CD4-positive, alpha-beta T cell (primary cell): ENCODE measurements around the gene TAF3. TPM values are rescaled to one million over a fixed set of nuclear protein-coding genes. Genes with fewer than 3 reads are reported as not detected.

Source experiments
- ATAC-seq: fragments of 200-7000 bp; cut with Tn5 transposase; one replicate; pipeline ENCODE4 v1.10.0; 2022; ENCODE audit warnings: mild to moderate bottlenecking; ENCODE audit not compliant: poor library complexity
- CTCF ChIA-PET: fragments of 350-600 bp; sonication (Branson Sonifier 250); formaldehyde crosslinking; loops from one replicate; lab custom pipeline; 2021; ENCODE audit warnings: antibody characterized with exemption, inconsistent platforms; lab: Charles Lee
- POLR2A ChIA-PET: fragments of 350-600 bp; sonication (Branson Sonifier 250); formaldehyde crosslinking; loops from one replicate; lab custom pipeline; 2021; ENCODE audit warnings: antibody characterized with exemption, inconsistent platforms; lab: Charles Lee
- DNase-seq, 14 experiments: peaks; one replicate each; pipeline ENCODE4 v3.0.0-alpha.2; 2013 to 2020; ENCODE audit warnings: mixed read lengths in 2 of 14
- H3K27ac ChIP-seq, 2 donors: one replicate each; pipeline versions ENCODE4 v1.5.1 to v1.7.0; 2013; ENCODE audit warnings: low read length in 2 of 2, low read depth in 1 of 2, mild to moderate bottlenecking in 1 of 2
- H3K27me3 ChIP-seq, 2 experiments: 1 replicate in 1 of 2; 2 replicates in 1 of 2; pipeline versions ENCODE4 v1.6.1 to v1.7.0; 2013; ENCODE audit warnings: low read length in 2 of 2, control low read depth in 1 of 2, mild to moderate bottlenecking in 1 of 2, moderate library complexity in 1 of 2; ENCODE audit not compliant: insufficient read depth in 2 of 2, control insufficient read depth in 1 of 2
- H3K36me3 ChIP-seq: one replicate; pipeline ENCODE4 v1.6.1; 2013; ENCODE audit warnings: low read length, control low read depth; ENCODE audit not compliant: insufficient read depth
- H3K4me1 ChIP-seq: one replicate; pipeline ENCODE4 v1.6.1; 2013; ENCODE audit warnings: low read length, control low read depth; ENCODE audit not compliant: insufficient read depth
- H3K4me3 ChIP-seq: one replicate; pipeline ENCODE4 v1.5.1; 2013; ENCODE audit warnings: mild to moderate bottlenecking, low read length, moderate library complexity
- H3K9me3 ChIP-seq, 2 experiments: 1 replicate in 1 of 2; 2 replicates in 1 of 2; pipeline versions ENCODE4 v1.6.1 to v1.7.0; 2013; ENCODE audit warnings: low read length in 2 of 2, mild to moderate bottlenecking in 2 of 2, control low read depth in 1 of 2, moderate library complexity in 1 of 2; ENCODE audit not compliant: control insufficient read depth in 1 of 2, insufficient read depth in 1 of 2
- H3K27ac Mint-ChIP-seq: one replicate; pipeline ENCODE4 v1.8.0; 2020; ENCODE audit warnings: mixed read lengths
- H3K27me3 Mint-ChIP-seq: one replicate; pipeline ENCODE4 v1.8.0; 2021; ENCODE audit warnings: mixed read lengths
- H3K36me3 Mint-ChIP-seq: one replicate; pipeline ENCODE4 v1.8.0; 2021; ENCODE audit warnings: low read depth, mixed read lengths
- H3K4me1 Mint-ChIP-seq: one replicate; pipeline ENCODE4 v1.8.0; 2021; ENCODE audit warnings: low read depth, mixed read lengths
- H3K4me3 Mint-ChIP-seq: one replicate; pipeline ENCODE4 v1.8.0; 2020; ENCODE audit warnings: mild to moderate bottlenecking, mixed read lengths
- H3K9me3 Mint-ChIP-seq: one replicate; pipeline ENCODE4 v1.8.0; 2020; ENCODE audit warnings: mixed read lengths
- CTCF ChIP-seq: fragments of 200-600 bp; IDR thresholded peaks from one replicate; pipeline ENCODE4 v1.8.0; 2022; ENCODE audit warnings: antibody characterized with exemption, mild to moderate bottlenecking
- intact Hi-C, 2 experiments: fragments of 100-400 bp; cut with DNase I in 1 of 2; cut with micrococcal nuclease in 1 of 2; formaldehyde crosslinking; loops; one replicate each; pipeline versions ENCODE4 v1.15.1 to v1.9.0; 2023 to 2025; cut with DNase I, micrococcal nuclease
- total RNA-seq, 174 experiments: library from RNA in 2 of 174; stranded (reverse) in 2 of 174; gene quantifications; one replicate each; pipeline ENCODE4 v1.2.3 and lab custom pipeline; 2021 to 2026

The TAF3 gene
- total RNA-seq, 2 experiments from 2014 or later = 12.6 to 12.8 TPM

GRCh38 chr10:7862121-7862514, 43.8 kb downstream of the TAF3 start:
- ChIA-PET CTCF (interaction anchor here (0.7 kb wide), 1 partner anchor 9 kb away, joined by 3 read pairs; no protein-coding TSS in a partner anchor), POLR2A (no interaction called here)
- Mint-ChIP-seq H3K9me3 (peaks cover 12% of the 10 kb centered on the region), H3K36me3 (peaks cover 70% of the 10 kb centered on the region), H3K27me3 (no peaks in the 10 kb centered on the region), H3K27ac (no peak overlapping the region), H3K4me1 (peaks cover 42% of the 10 kb centered on the region), H3K4me3 (no peak overlapping the region)
- DNase-seq (no peak), ATAC-seq (no peak)
- intact Hi-C loops = no loop called here
- no peaks in the 10 kb centered on the region for H3K36me3 ChIP-seq
- no peaks in the 10 kb centered on the region for H3K27me3 ChIP-seq
- TF ChIP-seq CTCF = no peak
- H3K27ac ChIP-seq = no peak overlapping the region
- H3K4me3 ChIP-seq = no peak overlapping the region
- no peaks in the 10 kb centered on the region for H3K4me1 ChIP-seq
- H3K9me3 ChIP-seq = peaks cover 16% of the 10 kb centered on the region in 2 experiments

DNA sequence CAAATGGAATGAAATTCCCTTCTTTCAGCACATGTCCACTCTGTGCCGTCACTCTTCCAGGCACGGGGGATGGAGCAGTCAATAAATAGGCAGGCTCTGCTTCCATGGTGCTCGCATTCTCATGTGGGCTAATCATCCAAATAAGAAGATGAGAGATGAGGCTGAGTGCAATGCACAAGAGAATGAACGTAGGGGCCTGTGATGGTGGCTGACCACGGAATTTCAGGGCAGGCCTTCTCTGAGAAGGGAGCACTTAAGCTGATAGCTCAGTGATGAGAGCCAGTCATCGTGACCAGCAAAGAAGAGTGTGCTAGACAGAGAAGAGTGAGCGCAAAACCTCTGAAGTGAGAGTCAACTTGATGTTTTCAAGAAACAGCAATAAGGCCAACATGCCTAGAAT, 47.9 kb downstream of the TAF3 start:
- Mint-ChIP-seq H3K4me1 (peaks cover 32% of the 10 kb centered on the region), H3K9me3 (peaks cover 8% of the 10 kb centered on the region), H3K36me3 (peaks cover 41% of the 10 kb centered on the region), H3K4me3 (no peak overlapping the region), H3K27me3 (no peaks in the 10 kb centered on the region), H3K27ac (peak overlapping the region; percentile 34)
- Histone ChIP-seq H3K9me3 (peaks cover 2 to 14% of the 10 kb centered on the region in 2 experiments), H3K4me3 (no peak overlapping the region), H3K36me3 (no peaks in the 10 kb centered on the region), H3K4me1 (no peaks in the 10 kb centered on the region), H3K27me3 (no peaks in the 10 kb centered on the region), H3K27ac (no peak overlapping the region)
- ATAC-seq (no peak), DNase-seq (no peak)
- POLR2A ChIA-PET = no interaction called here
- CTCF ChIA-PET = no interaction called here
- intact Hi-C loops = no loop called here
- TF ChIP-seq CTCF = no peak

DNA sequence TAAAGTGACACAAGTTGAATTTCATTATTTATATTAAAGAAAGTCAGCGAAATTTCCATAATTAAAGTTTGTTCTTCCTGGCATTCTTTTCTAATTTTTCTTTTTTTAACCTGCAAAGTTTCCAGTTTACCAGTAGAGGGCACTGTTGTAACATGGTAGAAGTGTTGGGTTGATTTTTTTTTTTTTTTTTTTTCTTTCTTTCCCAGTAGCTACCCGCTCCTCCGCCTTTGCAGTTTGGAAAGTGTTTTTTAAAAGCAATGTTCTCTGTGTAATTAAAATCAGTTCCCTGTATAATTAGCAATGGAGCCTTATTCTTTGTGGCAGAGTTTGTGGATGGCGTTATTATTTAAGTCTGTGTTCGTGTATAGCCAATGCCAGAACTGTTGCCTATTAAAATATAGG, 53.7 kb downstream of the TAF3 start:
- TF ChIP-seq CTCF = peak; percentile 88
- peaks cover 25% of the 10 kb centered on the region for H3K4me1 Mint-ChIP-seq
- H3K9me3 Mint-ChIP-seq = no peaks in the 10 kb centered on the region
- ChIA-PET POLR2A (no interaction called here), CTCF (interaction anchor here (0.6 to 2.0 kb wide), 5 partner anchors 54 to 1337 kb away, joined by 3 to 8 read pairs (median 3); partner anchors contain the start of gene TAF3)
- H3K27ac ChIP-seq = no peak overlapping the region
- no peaks in the 10 kb centered on the region for H3K36me3 Mint-ChIP-seq
- peak overlapping the region; percentile 69 for H3K4me3 Mint-ChIP-seq
- H3K9me3 ChIP-seq = no peaks in the 10 kb centered on the region
- H3K4me1 ChIP-seq = no peaks in the 10 kb centered on the region
- no peaks in the 10 kb centered on the region for H3K27me3 ChIP-seq
- intact Hi-C loops = loop anchor here (1.0 to 2.0 kb wide), 6 partner anchors 345 to 1430 kb away; no protein-coding TSS in a partner anchor
- H3K4me3 ChIP-seq = no peak overlapping the region
- H3K27ac Mint-ChIP-seq = no peak overlapping the region
- DNase-seq (peak in 3 of 14 experiments; percentile 39 to 56 (median 50)), ATAC-seq (no peak)
- no peaks in the 10 kb centered on the region for H3K27me3 Mint-ChIP-seq
- no peaks in the 10 kb centered on the region for H3K36me3 ChIP-seq
